ENCODE data around the gene GALNT6. TPM values are rescaled to one million over a fixed set of nuclear protein-coding genes. Genes with fewer than 3 reads are reported as not detected.
A peak's percentile ranks its signal among the peaks of the same experiment; 100 is the strongest.

The GALNT6 gene
- 3.7 and 4.7 TPM in 2 replicates for total RNA-seq
- long read RNA-seq, full-length matches to known transcripts = 1 of 6 reads
- long read RNA-seq, partial matches to known transcripts = 0 of 6 reads
- long read RNA-seq, other reads (novel, unspliced or antisense) = 5 of 6 reads

GRCh38 chr12:51391283-51392123, at the start of gene GALNT6:
Gene GALNT6 (minus strand): TSS chr12:51391406. CDS start chr12:51379781, 11,625 bp downstream.
- no peak for TF ChIP-seq CTCF (IDR thresholded peaks at IDR 0.05; ENCODE audit: unreplicated experiment)
- no peaks in the 10 kb centered on the region for H3K9me3 Mint-ChIP-seq (ENCODE audit: low read depth)
- DNase-seq (ENCODE audit: low spot score, unreplicated experiment) = peak; percentile 64
- H3K36me3 Mint-ChIP-seq (ENCODE audit: insufficient read depth) = no peaks in the 10 kb centered on the region
- peak within 1 kb of the TSS; percentile 78 for H3K27ac Mint-ChIP-seq
- H3K4me1 Mint-ChIP-seq (ENCODE audit: low read depth) = peaks cover 5% of the 10 kb centered on the region
- H3K4me3 Mint-ChIP-seq (ENCODE audit: low read depth) = peak within 1 kb of the TSS; percentile 84
- H3K27me3 Mint-ChIP-seq = peaks cover 72% of the 10 kb centered on the region

GRCh38 chr12:51439330-51439729, 48.1 kb upstream of the GALNT6 start:
- no peaks in the 10 kb centered on the region for H3K36me3 Mint-ChIP-seq (ENCODE audit: insufficient read depth)
- no peak for DNase-seq (ENCODE audit: low spot score, unreplicated experiment)
- H3K4me3 Mint-ChIP-seq (ENCODE audit: low read depth) = no peak overlapping the region
- H3K9me3 Mint-ChIP-seq (ENCODE audit: low read depth) = no peaks in the 10 kb centered on the region
- no peak overlapping the region for H3K27ac Mint-ChIP-seq
- peaks cover 7% of the 10 kb centered on the region for H3K4me1 Mint-ChIP-seq (ENCODE audit: low read depth)
- peaks cover 7% of the 10 kb centered on the region for H3K27me3 Mint-ChIP-seq
- no peak for TF ChIP-seq CTCF (IDR thresholded peaks at IDR 0.05; ENCODE audit: unreplicated experiment)

GRCh38 chr12:51437431-51437830, 46.2 kb upstream of the GALNT6 start:
- no peak for TF ChIP-seq CTCF (IDR thresholded peaks at IDR 0.05; ENCODE audit: unreplicated experiment)
- peaks cover 10% of the 10 kb centered on the region for H3K4me1 Mint-ChIP-seq (ENCODE audit: low read depth)
- no peaks in the 10 kb centered on the region for H3K36me3 Mint-ChIP-seq (ENCODE audit: insufficient read depth)
- H3K9me3 Mint-ChIP-seq (ENCODE audit: low read depth) = no peaks in the 10 kb centered on the region
- H3K27me3 Mint-ChIP-seq = peaks cover 7% of the 10 kb centered on the region
- no peak overlapping the region for H3K27ac Mint-ChIP-seq
- DNase-seq (ENCODE audit: low spot score, unreplicated experiment) = no peak
- no peak overlapping the region for H3K4me3 Mint-ChIP-seq (ENCODE audit: low read depth)

- Mint-ChIP-seq H3K36me3 (ENCODE audit: insufficient read depth) (no peaks in the 10 kb centered on the region), H3K27ac (no peak overlapping the region), H3K4me3 (ENCODE audit: low read depth) (no peak overlapping the region), H3K4me1 (ENCODE audit: low read depth) (peaks cover 31% of the 10 kb centered on the region), H3K9me3 (ENCODE audit: low read depth) (no peaks in the 10 kb centered on the region), H3K27me3 (no peaks in the 10 kb centered on the region)
- TF ChIP-seq CTCF (IDR thresholded peaks at IDR 0.05; ENCODE audit: unreplicated experiment) = no peak
- DNase-seq (ENCODE audit: low spot score, unreplicated experiment) = no peak
These were observed 43.1 kb upstream of the GALNT6 start for GRCh38 chr12:51434305-51434704.

GRCh38 chr12:51432921-51433320, 41.7 kb upstream of the GALNT6 start:
- H3K9me3 Mint-ChIP-seq (ENCODE audit: low read depth) = no peaks in the 10 kb centered on the region
- no peak for TF ChIP-seq CTCF (IDR thresholded peaks at IDR 0.05; ENCODE audit: unreplicated experiment)
- DNase-seq (ENCODE audit: low spot score, unreplicated experiment) = no peak
- H3K27ac Mint-ChIP-seq = no peak overlapping the region
- peaks cover 1% of the 10 kb centered on the region for H3K27me3 Mint-ChIP-seq
- H3K4me3 Mint-ChIP-seq (ENCODE audit: low read depth) = no peak overlapping the region
- peaks cover 31% of the 10 kb centered on the region for H3K4me1 Mint-ChIP-seq (ENCODE audit: low read depth)
- H3K36me3 Mint-ChIP-seq (ENCODE audit: insufficient read depth) = no peaks in the 10 kb centered on the region

Data from progenitor cell of endocrine pancreas (in vitro differentiated cells).